GM19023 (cell line): ENCODE results near the gene BTBD8.

Experiments
- ATAC-seq: cut with Tn5 transposase; IDR thresholded peaks from one replicate; pipeline ENCODE4 v1.9.1; 2021; ENCODE audit warnings: mild to moderate bottlenecking, moderate library complexity; ENCODE audit not compliant: unreplicated experiment

Gene BTBD8

GRCh38 chr1:92087542-92087941 is 7.4 kb downstream of the BTBD8 start:
- no peak for ATAC-seq

GRCh38 chr1:92091625-92092024 is 11.5 kb downstream of the BTBD8 start:
- no peak for ATAC-seq

GRCh38 chr1:92094090-92094489 is 13.9 kb downstream of the BTBD8 start:
- ATAC-seq = no peak

GRCh38 chr1:92094595-92094994 is 14.4 kb downstream of the BTBD8 start:
- ATAC-seq = no peak

DNA sequence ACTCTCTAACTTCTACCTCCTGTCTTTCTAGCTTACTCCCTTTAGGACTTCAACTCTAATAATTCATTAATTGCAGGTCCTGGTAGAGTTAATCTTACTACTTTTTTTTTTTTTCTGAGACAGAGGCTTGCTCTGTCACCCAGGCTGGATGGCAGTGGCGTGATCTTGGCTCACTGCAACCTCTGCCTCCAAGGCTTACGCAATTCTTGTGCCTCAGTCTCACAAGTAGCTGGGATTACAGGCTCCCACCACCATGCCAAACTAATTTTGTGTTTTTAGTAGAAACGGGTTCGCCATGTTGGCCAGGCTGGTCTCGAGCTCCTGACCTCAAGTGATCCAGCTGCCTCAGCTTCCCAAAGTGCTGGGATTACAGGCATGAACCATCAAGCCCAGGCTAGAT is 15.7 kb downstream of the BTBD8 start:
- ATAC-seq = no peak

DNA sequence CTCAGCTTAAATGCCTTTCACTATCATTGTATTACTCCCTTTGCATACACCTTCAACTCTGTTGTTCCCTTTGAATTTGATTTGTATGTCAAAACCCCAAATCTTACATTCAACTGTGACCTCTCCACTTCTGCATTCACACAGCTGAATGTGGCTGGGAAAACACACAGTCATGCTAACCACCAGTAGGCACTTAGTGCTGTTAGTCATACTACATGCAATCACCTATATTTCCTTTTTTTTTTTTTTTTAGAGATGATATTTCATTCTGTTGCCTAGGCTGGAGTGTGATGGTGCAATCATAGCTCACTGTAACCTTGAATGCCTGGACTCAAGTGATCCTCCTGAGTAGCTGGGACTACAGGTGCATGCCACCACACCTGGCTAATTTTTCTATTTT is 16.2 kb downstream of the BTBD8 start:
- no peak for ATAC-seq

GRCh38 chr1:92105546-92106081 is 25.5 kb downstream of the BTBD8 start:
- ATAC-seq = no peak

- ATAC-seq = no peak
These were observed 28.5 kb downstream of the BTBD8 start for GRCh38 chr1:92108631-92109030.

DNA sequence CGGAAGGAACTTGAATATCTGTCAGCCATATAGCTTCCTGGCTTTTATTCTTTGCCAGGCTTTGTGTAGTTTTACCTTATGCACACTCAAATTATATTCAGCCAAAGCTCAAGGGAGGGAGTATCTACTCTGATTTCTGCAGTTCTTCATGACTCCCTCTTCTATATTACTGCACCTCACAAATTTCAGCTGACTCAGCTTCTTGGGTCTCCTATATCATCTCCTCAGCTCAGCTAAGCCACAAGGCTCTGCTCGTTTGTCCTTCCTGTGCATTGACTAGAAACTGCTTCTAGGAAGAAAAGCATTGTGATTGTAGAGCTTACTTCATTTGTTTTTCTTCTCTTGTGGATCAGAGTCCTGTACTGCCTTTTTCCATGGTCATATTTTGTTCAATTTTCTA is 37.4 kb downstream of the BTBD8 start:
- ATAC-seq = no peak

DNA sequence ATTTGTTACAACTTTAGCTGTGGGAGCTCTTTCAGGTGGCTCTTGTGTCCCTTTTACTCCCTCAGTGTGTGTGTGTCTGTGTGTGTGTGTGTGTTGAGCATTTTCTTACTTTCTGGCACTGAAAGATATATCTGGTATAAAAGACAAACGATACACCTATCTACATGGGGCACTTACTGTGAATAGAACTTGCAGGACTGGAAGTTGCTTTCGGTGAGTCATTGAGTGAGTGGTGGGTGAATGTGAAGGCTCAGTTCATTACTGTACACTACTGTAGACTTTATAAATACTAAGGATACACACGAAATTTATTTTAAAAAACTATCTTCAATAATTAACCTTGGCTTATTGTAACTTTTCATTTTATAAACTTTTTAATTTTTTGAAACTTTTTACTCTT is 38.7 kb downstream of the BTBD8 start:
- no peak for ATAC-seq

DNA sequence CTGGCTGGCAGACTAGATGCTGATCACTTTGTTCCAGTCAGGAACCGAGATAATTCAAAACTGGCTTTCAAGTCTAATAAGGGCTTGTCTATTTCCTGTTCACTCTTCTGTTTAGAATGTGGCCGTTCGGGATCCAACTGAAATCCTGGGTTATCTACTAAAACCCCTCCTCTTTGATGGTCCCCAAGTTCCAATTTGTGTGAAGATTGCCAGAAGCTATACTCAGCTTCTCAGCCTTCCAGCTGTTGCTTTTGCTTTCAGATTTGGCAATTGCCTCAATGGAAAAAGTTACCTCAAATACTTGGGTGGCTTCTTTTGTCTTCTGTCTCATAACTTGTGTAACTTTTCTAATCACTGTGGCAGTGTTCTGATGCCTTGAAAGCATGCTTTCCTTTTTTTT is 43.7 kb downstream of the BTBD8 start:
- no peak for ATAC-seq

- no peak for ATAC-seq
These were observed 45.1 kb downstream of the BTBD8 start for GRCh38 chr1:92125204-92125603.

DNA sequence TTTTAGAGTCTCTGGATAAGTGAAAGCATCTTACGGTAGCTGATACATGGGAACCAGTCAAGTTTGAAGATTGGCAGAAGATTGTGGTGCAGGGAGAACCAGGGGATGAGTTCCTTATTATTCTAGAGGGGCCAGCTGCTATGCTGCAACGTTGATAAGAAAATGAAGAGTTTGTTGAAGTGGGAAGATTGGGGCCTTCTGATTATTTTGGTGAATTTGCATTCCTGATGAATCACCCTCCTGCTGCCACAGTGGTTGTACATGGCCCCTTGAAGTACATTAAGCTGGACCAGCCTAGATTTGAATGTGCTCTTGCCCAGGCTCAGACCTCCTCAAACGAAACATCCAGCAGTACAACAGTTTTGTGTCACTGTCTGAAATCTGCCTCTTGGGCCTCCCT is 45.9 kb downstream of the BTBD8 start:
- ATAC-seq = no peak

DNA sequence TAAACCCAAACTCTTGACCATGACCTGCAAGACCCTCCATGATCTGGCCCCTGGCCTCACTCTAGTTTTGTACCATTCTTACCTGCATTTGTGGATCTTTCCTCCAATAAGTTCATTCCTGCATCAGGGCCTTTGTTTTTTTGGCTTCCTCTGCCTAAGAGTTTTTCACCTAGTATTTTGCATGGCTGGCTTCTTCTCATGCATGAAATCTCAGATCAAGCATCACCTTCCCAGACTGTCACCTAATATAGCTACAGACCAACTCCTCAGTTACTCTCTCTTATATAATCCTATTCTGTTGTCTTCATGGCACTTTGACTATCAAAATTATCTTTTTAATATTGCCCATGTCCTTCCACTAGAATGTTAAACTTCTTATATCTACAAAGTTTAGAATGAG is 54.2 kb downstream of the BTBD8 start:
- no peak for ATAC-seq

GRCh38 chr1:92136341-92136740 is 56.2 kb downstream of the BTBD8 start:
- no peak for ATAC-seq

- ATAC-seq = no peak
These were observed 74.8 kb downstream of the BTBD8 start for GRCh38 chr1:92154934-92155333.

- no peak for ATAC-seq
These were observed 79.4 kb downstream of the BTBD8 start for GRCh38 chr1:92159593-92159992.

- no peak for ATAC-seq
These were observed 85.2 kb downstream of the BTBD8 start for GRCh38 chr1:92165389-92165788.

- no peak for ATAC-seq
These were observed 87.0 kb downstream of the BTBD8 start for GRCh38 chr1:92167151-92167550.

DNA sequence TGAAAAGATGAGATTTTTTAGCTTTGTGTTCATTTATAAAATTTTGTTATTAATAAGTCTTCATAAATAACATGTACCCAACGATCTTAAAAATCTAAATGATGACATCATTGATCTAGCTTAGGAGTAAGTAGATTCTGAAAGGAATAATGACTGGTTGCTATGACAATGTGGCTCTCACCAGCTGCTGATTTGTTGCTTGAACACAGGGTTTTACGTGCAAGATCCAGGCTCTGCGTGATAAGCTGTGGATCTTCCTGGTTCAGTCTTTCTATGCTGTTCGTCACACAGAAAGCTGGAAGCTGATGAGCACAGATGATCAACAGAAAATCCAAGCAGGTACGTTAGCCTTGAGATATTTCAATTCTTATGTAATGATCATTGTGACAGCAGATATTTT is 88.5 kb downstream of the BTBD8 start:
- no peak for ATAC-seq

DNA sequence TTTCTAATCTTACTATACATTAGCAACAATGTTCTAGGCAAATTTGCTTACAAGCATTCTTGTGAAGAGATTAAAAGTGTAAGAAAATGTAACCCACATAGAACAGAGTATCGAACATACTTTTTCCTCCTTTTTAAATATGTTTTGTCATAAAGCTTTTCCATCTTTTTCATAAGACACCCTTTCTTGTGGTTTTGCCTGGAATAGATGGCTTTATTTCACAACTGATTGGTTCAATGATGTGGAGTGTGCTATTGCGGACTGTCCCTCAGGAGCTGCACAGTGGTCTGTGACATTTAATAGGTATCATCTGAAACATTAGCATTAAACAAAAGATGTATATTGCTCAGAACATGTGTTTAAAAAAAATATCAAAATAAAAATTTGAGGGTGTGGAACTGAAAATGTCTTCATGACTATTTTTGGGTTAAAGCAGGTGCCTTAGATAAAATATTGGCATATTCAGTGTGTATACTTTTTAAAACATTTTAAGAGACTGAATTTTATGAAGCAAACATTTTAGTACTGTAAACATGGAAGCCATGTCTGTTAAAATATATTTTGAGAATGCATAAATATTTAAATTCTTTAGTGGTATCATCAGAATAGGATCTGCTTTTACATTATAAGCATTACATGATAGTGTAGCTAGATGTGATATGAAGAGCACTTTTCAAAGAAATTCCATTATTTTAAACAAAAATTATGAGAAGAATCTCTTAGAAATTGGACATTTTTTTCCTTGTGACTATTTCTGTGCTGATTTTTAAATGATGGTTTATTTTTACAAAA is 89.3 kb downstream of the BTBD8 start:
- ATAC-seq = no peak

DNA sequence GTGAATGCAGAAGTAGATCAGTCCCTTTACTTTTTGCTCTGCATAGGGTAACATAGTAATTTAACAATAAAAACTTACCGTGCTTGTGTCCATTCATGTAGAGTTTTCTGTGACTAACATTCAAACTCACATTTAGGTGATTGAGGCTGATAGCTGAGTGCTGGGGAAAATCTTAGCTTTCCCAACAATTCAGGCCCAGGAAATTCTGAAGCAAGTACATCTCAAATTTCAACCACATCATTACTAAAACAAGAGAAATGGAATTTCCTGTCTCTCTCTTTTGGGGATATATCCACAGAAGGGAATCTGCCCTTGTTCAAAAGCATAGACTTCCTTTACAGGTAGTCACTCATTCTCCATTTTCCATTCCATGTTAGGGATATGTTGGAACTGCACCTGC is 104.5 kb downstream of the BTBD8 start:
- no peak for ATAC-seq

DNA sequence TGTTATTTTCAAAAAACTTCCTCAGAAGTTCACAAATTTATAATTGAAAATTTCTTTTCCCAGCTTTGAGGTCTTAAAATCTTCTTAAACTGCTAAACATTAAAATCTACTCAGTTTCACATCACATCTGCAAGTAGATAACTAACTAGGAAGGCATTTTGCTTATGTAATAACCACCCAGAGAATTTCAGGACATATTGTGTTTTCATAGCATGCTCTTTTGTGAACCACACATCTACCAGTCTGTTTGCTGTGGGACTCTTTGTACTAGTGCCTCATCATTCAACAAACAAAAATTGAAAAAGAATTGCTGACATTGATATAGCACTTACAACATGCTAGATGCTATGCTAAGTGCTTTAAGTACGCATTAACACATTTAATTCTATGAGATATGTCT is 105.9 kb downstream of the BTBD8 start:
- ATAC-seq = no peak
